ENCODE data around the gene RXRA.

Gene RXRA
- 13.7 to 69.4 (median 26.9) reads per million in 9 experiments for total RNA-seq

GRCh38 chr9:134325813-134326723 is at the start of gene RXRA:
Gene RXRA, plus strand, starts transcription at chr9:134326455. Its CDS starts 177 bp downstream, at chr9:134326632.
- ATAC-seq (replicated peaks) (peak; percentile 69), DNase-seq (peak; percentile 55 to 64 (median 63))
- H3K27me3 Mint-ChIP-seq, result no peaks in the 10 kb centered on the region
- H3K27ac Mint-ChIP-seq, result peak within 1 kb of the TSS in 1 of 2 donors; percentile 96
- H3K4me1 Mint-ChIP-seq (ENCODE audit: low read depth in 2 of 2), result peaks cover 22 to 30% of the 10 kb centered on the region in 2 donors
- peaks cover 24% of the 10 kb centered on the region for H3K36me3 Mint-ChIP-seq (ENCODE audit: insufficient read depth)
- no peaks in the 10 kb centered on the region for H3K9me3 Mint-ChIP-seq
- H3K4me3 Mint-ChIP-seq, result peak within 1 kb of the TSS; percentile 87

DNA sequence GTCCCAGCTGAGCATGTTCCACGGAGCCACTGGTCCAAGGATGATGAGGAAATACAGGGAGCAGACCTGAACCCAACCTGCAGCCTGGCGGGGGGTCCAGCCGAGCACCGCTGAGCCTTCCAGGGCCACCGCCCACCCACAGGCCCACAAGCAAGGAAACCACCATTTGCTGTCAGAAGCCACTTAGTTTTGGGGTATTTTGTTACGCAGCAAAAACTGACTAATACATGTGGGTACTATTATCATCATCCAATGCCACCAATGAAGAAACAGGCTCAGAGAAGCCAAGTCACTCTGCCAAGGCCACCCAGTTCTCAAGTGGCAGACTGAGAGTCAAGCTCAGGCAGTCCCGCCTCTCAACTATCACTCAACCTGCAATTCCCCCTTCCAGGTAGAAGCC is 48.0 kb upstream of the RXRA start:
- Mint-ChIP-seq H3K27ac (no peak overlapping the region), H3K27me3 (peaks cover 16% of the 10 kb centered on the region in 2 donors), H3K4me1 (ENCODE audit: low read depth in 2 of 2) (peaks cover 0 to 2% of the 10 kb centered on the region in 2 donors), H3K36me3 (ENCODE audit: insufficient read depth) (no peaks in the 10 kb centered on the region), H3K4me3 (no peak overlapping the region), H3K9me3 (no peaks in the 10 kb centered on the region)
- DNase-seq (no peak), ATAC-seq (replicated peaks) (no peak)

DNA sequence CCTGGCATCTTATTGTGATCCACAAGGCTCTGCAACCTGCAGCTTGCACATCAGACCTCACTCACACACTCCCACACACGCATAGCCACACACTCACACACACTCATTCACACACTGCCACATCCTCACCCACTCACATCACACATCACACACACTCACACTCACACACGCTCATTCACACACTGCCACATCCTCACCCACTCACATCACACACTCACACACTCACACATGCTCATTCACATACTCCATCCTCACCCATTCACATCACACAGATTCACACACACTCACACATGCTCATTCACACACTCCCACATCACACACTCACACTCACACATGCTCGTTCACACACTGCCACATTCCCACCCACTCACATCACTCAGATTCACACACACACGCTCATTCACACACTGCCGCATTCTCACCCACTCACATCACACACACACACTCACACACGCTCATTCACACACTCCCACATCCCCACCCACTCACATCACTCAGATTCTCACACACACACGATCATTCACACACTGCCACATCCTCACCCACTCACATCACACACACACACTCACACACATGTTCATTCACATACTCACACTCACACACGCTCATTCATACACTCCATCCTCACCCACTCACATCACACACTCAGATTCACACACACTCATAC is 47.1 kb upstream of the RXRA start:
- Mint-ChIP-seq H3K27ac (no peak overlapping the region), H3K4me1 (ENCODE audit: low read depth in 2 of 2) (peaks cover 0 to 2% of the 10 kb centered on the region in 2 donors), H3K4me3 (no peak overlapping the region), H3K9me3 (no peaks in the 10 kb centered on the region), H3K27me3 (peaks cover 8 to 9% of the 10 kb centered on the region in 2 donors), H3K36me3 (ENCODE audit: insufficient read depth) (no peaks in the 10 kb centered on the region)
- no peak for ATAC-seq (replicated peaks)
- DNase-seq, result no peak

GRCh38 chr9:134282138-134282650 is 44.1 kb upstream of the RXRA start:
- Mint-ChIP-seq H3K4me1 (ENCODE audit: low read depth in 2 of 2) (peaks cover 0 to 2% of the 10 kb centered on the region in 2 donors), H3K27ac (no peak overlapping the region), H3K9me3 (no peaks in the 10 kb centered on the region), H3K4me3 (no peak overlapping the region), H3K36me3 (ENCODE audit: insufficient read depth) (no peaks in the 10 kb centered on the region), H3K27me3 (peaks cover 9 to 12% of the 10 kb centered on the region in 2 donors)
- DNase-seq, result no peak
- no peak for ATAC-seq (replicated peaks)

DNA sequence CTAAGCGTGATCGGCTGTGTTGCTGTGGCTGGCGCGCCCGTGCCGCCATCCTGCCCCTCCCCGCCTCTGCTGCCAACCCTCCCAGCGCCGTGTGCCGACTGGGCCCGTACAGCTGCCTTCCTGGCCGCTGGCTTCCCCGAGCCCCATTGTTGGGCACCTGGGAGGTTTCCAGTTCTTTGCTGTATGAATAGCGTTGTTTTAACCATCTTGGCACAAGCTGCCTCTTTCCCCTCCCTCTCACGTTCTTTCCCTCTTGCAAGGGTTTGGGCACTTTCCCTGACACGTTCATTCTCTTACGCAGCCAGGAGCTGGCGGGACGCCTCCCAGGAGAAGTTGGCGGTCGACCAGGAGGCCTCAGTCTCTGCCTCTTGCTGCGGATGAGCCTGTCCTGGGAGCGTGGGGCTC is 43.1 kb upstream of the RXRA start:
- H3K4me3 Mint-ChIP-seq, result no peak overlapping the region
- H3K9me3 Mint-ChIP-seq, result no peaks in the 10 kb centered on the region
- peaks cover 12 to 16% of the 10 kb centered on the region in 2 donors for H3K27me3 Mint-ChIP-seq
- H3K4me1 Mint-ChIP-seq (ENCODE audit: low read depth in 2 of 2), result peaks cover 0 to 2% of the 10 kb centered on the region in 2 donors
- DNase-seq (no peak), ATAC-seq (replicated peaks) (no peak)
- H3K27ac Mint-ChIP-seq, result no peak overlapping the region
- no peaks in the 10 kb centered on the region for H3K36me3 Mint-ChIP-seq (ENCODE audit: insufficient read depth)

GRCh38 chr9:134283692-134284265 is 42.5 kb upstream of the RXRA start:
- no peaks in the 10 kb centered on the region for H3K36me3 Mint-ChIP-seq (ENCODE audit: insufficient read depth)
- H3K27ac Mint-ChIP-seq, result no peak overlapping the region
- peaks cover 0 to 2% of the 10 kb centered on the region in 2 donors for H3K4me1 Mint-ChIP-seq (ENCODE audit: low read depth in 2 of 2)
- H3K9me3 Mint-ChIP-seq, result no peaks in the 10 kb centered on the region
- DNase-seq, result no peak
- no peak overlapping the region for H3K4me3 Mint-ChIP-seq
- peaks cover 12 to 19% of the 10 kb centered on the region in 2 donors for H3K27me3 Mint-ChIP-seq
- ATAC-seq (replicated peaks), result no peak

DNA sequence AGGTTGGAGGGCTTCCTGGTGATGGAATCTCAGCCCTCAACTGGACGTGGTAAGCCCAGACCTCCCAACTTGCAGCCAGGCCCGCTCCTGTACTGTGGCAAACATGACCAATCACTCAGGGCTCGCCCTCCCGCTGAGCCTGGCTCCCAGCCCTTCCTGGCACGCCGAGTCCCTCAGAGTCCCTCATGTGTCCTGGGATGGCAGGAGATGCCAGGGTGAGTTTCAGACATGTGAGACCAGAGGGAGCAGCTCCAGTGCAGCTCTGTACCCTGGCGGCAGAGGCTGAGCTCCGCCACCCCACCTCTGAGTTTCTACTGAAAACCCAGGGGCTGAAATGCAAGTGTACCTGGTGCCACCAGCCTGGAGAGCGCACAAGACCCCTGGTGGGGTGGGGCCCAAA is 42.0 kb upstream of the RXRA start:
- no peaks in the 10 kb centered on the region for H3K36me3 Mint-ChIP-seq (ENCODE audit: insufficient read depth)
- H3K9me3 Mint-ChIP-seq, result no peaks in the 10 kb centered on the region
- no peak for DNase-seq
- H3K27ac Mint-ChIP-seq, result no peak overlapping the region
- H3K4me1 Mint-ChIP-seq (ENCODE audit: low read depth in 2 of 2), result peaks cover 0 to 2% of the 10 kb centered on the region in 2 donors
- peaks cover 12 to 21% of the 10 kb centered on the region in 2 donors for H3K27me3 Mint-ChIP-seq
- no peak overlapping the region for H3K4me3 Mint-ChIP-seq
- no peak for ATAC-seq (replicated peaks)

GRCh38 chr9:134284741-134285140 is 41.5 kb upstream of the RXRA start:
- Mint-ChIP-seq H3K27me3 (peaks cover 12 to 26% of the 10 kb centered on the region in 2 donors), H3K36me3 (ENCODE audit: insufficient read depth) (no peaks in the 10 kb centered on the region), H3K4me1 (ENCODE audit: low read depth in 2 of 2) (peaks cover 0 to 2% of the 10 kb centered on the region in 2 donors), H3K4me3 (no peak overlapping the region), H3K9me3 (no peaks in the 10 kb centered on the region), H3K27ac (no peak overlapping the region)
- ATAC-seq (replicated peaks) (no peak), DNase-seq (no peak)

- no peak overlapping the region for H3K4me3 Mint-ChIP-seq
- ATAC-seq (replicated peaks) (no peak), DNase-seq (no peak)
- H3K9me3 Mint-ChIP-seq, result no peaks in the 10 kb centered on the region
- peaks cover 12 to 30% of the 10 kb centered on the region in 2 donors for H3K27me3 Mint-ChIP-seq
- peaks cover 0 to 2% of the 10 kb centered on the region in 2 donors for H3K4me1 Mint-ChIP-seq (ENCODE audit: low read depth in 2 of 2)
- no peak overlapping the region for H3K27ac Mint-ChIP-seq
- H3K36me3 Mint-ChIP-seq (ENCODE audit: insufficient read depth), result no peaks in the 10 kb centered on the region
These were observed 40.9 kb upstream of the RXRA start for GRCh38 chr9:134285215-134285845.

GRCh38 chr9:134286471-134287245 is 39.6 kb upstream of the RXRA start:
- Mint-ChIP-seq H3K27ac (peak overlapping the region; percentile 45 to 82), H3K9me3 (no peaks in the 10 kb centered on the region), H3K36me3 (ENCODE audit: insufficient read depth) (no peaks in the 10 kb centered on the region), H3K4me1 (ENCODE audit: low read depth in 2 of 2) (peaks cover 0 to 2% of the 10 kb centered on the region in 2 donors), H3K4me3 (no peak overlapping the region), H3K27me3 (peaks cover 12 to 30% of the 10 kb centered on the region in 2 donors)
- ATAC-seq (replicated peaks) (no peak), DNase-seq (no peak)

GRCh38 chr9:134287591-134288491 is 38.4 kb upstream of the RXRA start:
- Mint-ChIP-seq H3K27ac (no peak overlapping the region), H3K4me3 (no peak overlapping the region), H3K4me1 (ENCODE audit: low read depth in 2 of 2) (peaks cover 0 to 2% of the 10 kb centered on the region in 2 donors), H3K36me3 (ENCODE audit: insufficient read depth) (no peaks in the 10 kb centered on the region), H3K9me3 (no peaks in the 10 kb centered on the region), H3K27me3 (peaks cover 13 to 33% of the 10 kb centered on the region in 2 donors)
- ATAC-seq (replicated peaks) (no peak), DNase-seq (no peak)

- no peak overlapping the region for H3K27ac Mint-ChIP-seq
- H3K27me3 Mint-ChIP-seq, result peaks cover 22 to 41% of the 10 kb centered on the region in 2 donors
- ATAC-seq (replicated peaks), result no peak
- H3K4me3 Mint-ChIP-seq, result no peak overlapping the region
- H3K36me3 Mint-ChIP-seq (ENCODE audit: insufficient read depth), result no peaks in the 10 kb centered on the region
- H3K4me1 Mint-ChIP-seq (ENCODE audit: low read depth in 2 of 2), result peaks cover 2 to 3% of the 10 kb centered on the region in 2 donors
- no peak for DNase-seq
- H3K9me3 Mint-ChIP-seq, result no peaks in the 10 kb centered on the region
These were observed 37.5 kb upstream of the RXRA start for GRCh38 chr9:134288746-134289145.
